CD4-positive, alpha-beta T cell treated with Interleukin-2 at 100 ng/mL for 4 hours (primary cell): ENCODE results near the gene IGF2.

Experiments
- DNase-seq: peaks from one replicate; pipeline ENCODE4 v3.0.0-alpha.2; 2020; ENCODE audit warnings: low spot score

The IGF2 gene

GRCh38 chr11:2091786-2092463 is 47.3 kb downstream of the IGF2 start:
- DNase-seq: no peak

GRCh38 chr11:2091112-2091746 is 48.0 kb downstream of the IGF2 start:
- no peak for DNase-seq

GRCh38 chr11:2090172-2091111 is 48.7 kb downstream of the IGF2 start:
- no peak for DNase-seq

GRCh38 chr11:2089536-2090165 is 49.5 kb downstream of the IGF2 start:
- DNase-seq: no peak

GRCh38 chr11:2088746-2089535 is 50.2 kb downstream of the IGF2 start:
- DNase-seq: no peak

GRCh38 chr11:2088284-2088683 is 50.9 kb downstream of the IGF2 start:
- DNase-seq: no peak

- no peak for DNase-seq
Observed at GRCh38 chr11:2086239-2087040, 52.7 kb downstream of the IGF2 start.

- no peak for DNase-seq
Observed at GRCh38 chr11:2085251-2086066, 53.7 kb downstream of the IGF2 start.

GRCh38 chr11:2084721-2085120 is 54.5 kb downstream of the IGF2 start:
- DNase-seq: no peak
